B cell (primary cell): Measurements from ENCODE around the gene HSD17B1. TPM values are rescaled to one million over a fixed set of nuclear protein-coding genes. Genes with fewer than 3 reads are reported as not detected.

Source experiments
- ATAC-seq: fragments of 200-7000 bp; cut with Tn5 transposase; one replicate; pipeline ENCODE4 v1.10.0; 2021; ENCODE audit warnings: low read depth, mild to moderate bottlenecking, moderate number of reproducible peaks, moderate library complexity
- CTCF ChIA-PET: fragments of 350-600 bp; sonication (Branson Sonifier 250); formaldehyde crosslinking; loops from one replicate; lab custom pipeline; 2021; ENCODE audit warnings: antibody characterized with exemption, inconsistent platforms; lab: Charles Lee
- POLR2A ChIA-PET: fragments of 350-600 bp; sonication (Branson Sonifier 250); formaldehyde crosslinking; loops from one replicate; lab custom pipeline; 2021; ENCODE audit warnings: antibody characterized with exemption; lab: Charles Lee
- DNase-seq: peaks from one replicate; pipeline ENCODE4 v3.0.0; 2013
- H2AFZ ChIP-seq: 2 replicates; pipeline ENCODE4 v1.6.1; 2012; ENCODE audit warnings: mild to moderate bottlenecking, low read depth, low read length; ENCODE audit not compliant: insufficient read depth, poor library complexity, severe bottlenecking
- H3K27ac ChIP-seq, 2 donors: 1 replicate in 1 of 2; 2 replicates in 1 of 2; pipeline ENCODE4 v1.5.1; 2012 to 2013; ENCODE audit warnings: low read length in 2 of 2, mild to moderate bottlenecking in 2 of 2, moderate library complexity in 1 of 2
- H3K27me3 ChIP-seq, 4 experiments: fragments of 200-600 bp in 1 of 4; sonication (generic) in 1 of 4; replicated peaks in 1 of 4; 1 replicate in 2 of 4; 2 replicates in 2 of 4; pipeline versions ENCODE4 v1.6.1 to v1.7.0; 2013 to 2016; ENCODE audit warnings: low read length in 3 of 4, mild to moderate bottlenecking in 2 of 4, mixed read lengths in 1 of 4, moderate library complexity in 1 of 4; ENCODE audit not compliant: insufficient read depth in 4 of 4, control insufficient read depth in 3 of 4; ENCODE audit errors: control extremely low read depth in 1 of 4
- H3K36me3 ChIP-seq, 2 experiments: replicated peaks in 1 of 2; 1 replicate in 1 of 2; 2 replicates in 1 of 2; pipeline versions ENCODE4 v1.6.1 to v1.7.1; 2013; ENCODE audit warnings: low read length in 1 of 2; ENCODE audit not compliant: insufficient read depth in 2 of 2, control insufficient read depth in 1 of 2; ENCODE audit errors: control extremely low read depth in 1 of 2, extremely low read depth in 1 of 2
- H3K4me1 ChIP-seq, 2 donors: fragments of 200-600 bp in 1 of 2; sonication (generic) in 1 of 2; 1 replicate in 1 of 2; 2 replicates in 1 of 2; pipeline versions ENCODE4 v1.5.1 to v1.6.1; 2013 to 2017; ENCODE audit warnings: low read length in 2 of 2; ENCODE audit not compliant: control insufficient read depth in 2 of 2, insufficient read depth in 2 of 2
- H3K4me2 ChIP-seq: replicated peaks from 2 replicates; pipeline ENCODE3; 2012; ENCODE audit warnings: mild to moderate bottlenecking, low read depth, low read length; ENCODE audit not compliant: poor library complexity, severe bottlenecking
- H3K4me3 ChIP-seq, 5 experiments: fragments of 200-600 bp in 1 of 5; sonication (generic) in 1 of 5; 1 replicate in 3 of 5; 2 replicates in 2 of 5; pipeline versions ENCODE4 v1.5.1 to v1.7.0; 2011 to 2016; ENCODE audit warnings: low read length in 4 of 5, mild to moderate bottlenecking in 4 of 5, low read depth in 2 of 5, control low read depth in 1 of 5, moderate library complexity in 1 of 5; ENCODE audit not compliant: insufficient read depth in 1 of 5; ENCODE audit errors: control extremely low read depth in 1 of 5, extremely low read depth in 1 of 5
- H3K79me2 ChIP-seq: fragments of 200-600 bp; sonication (generic); one replicate; pipeline ENCODE4 v1.6.0; 2016; ENCODE audit warnings: low read length; ENCODE audit not compliant: control insufficient read depth, insufficient read depth
- H3K9ac ChIP-seq: fragments of 200-600 bp; sonication (generic); 2 replicates; pipeline ENCODE4 v1.6.1; 2017; ENCODE audit warnings: mild to moderate bottlenecking, low read length, moderate library complexity
- H3K9me3 ChIP-seq, 3 donors: one replicate each; pipeline versions ENCODE4 v1.6.1 to v1.7.1; 2013; ENCODE audit warnings: low read length in 2 of 3; ENCODE audit not compliant: control insufficient read depth in 2 of 3, insufficient read depth in 1 of 3; ENCODE audit errors: control extremely low read depth in 1 of 3
- H4K20me1 ChIP-seq: 2 replicates; pipeline ENCODE4 v1.6.0; 2012; ENCODE audit warnings: mild to moderate bottlenecking, low read length; ENCODE audit not compliant: insufficient read depth, control insufficient read depth, poor library complexity, severe bottlenecking
- H3K27ac Mint-ChIP-seq: one replicate; pipeline ENCODE4 v1.8.0; 2021; ENCODE audit warnings: mixed read lengths
- H3K27me3 Mint-ChIP-seq: one replicate; pipeline ENCODE4 v1.8.0; 2021; ENCODE audit warnings: mixed read lengths
- H3K4me1 Mint-ChIP-seq: one replicate; pipeline ENCODE4 v1.8.0; 2021; ENCODE audit warnings: mixed read lengths
- H3K4me3 Mint-ChIP-seq: one replicate; pipeline ENCODE4 v1.8.0; 2021; ENCODE audit warnings: mixed read lengths
- H3K9me3 Mint-ChIP-seq: one replicate; pipeline ENCODE4 v1.8.0; 2022; ENCODE audit warnings: mixed read lengths; ENCODE audit not compliant: insufficient read depth
- EZH2 ChIP-seq: IDR thresholded peaks from 2 replicates; pipeline ENCODE4 v1.6.1; 2012; ENCODE audit warnings: borderline replicate concordance, low read depth, mild to moderate bottlenecking, moderate library complexity, low read length; ENCODE audit not compliant: insufficient read depth, poor library complexity, severe bottlenecking
- WGBS: methylation state at CpG from one replicate; pipeline ENCODE4 v1.1.5; 2013; ENCODE audit warnings: missing lambda C conversion rate; ENCODE audit not compliant: insufficient coverage; 5-methylcytosine and 5-hydroxymethylcytosine counted together
- intact Hi-C: fragments of 100-400 bp; cut with micrococcal nuclease; formaldehyde crosslinking; loops from one replicate; pipeline ENCODE4 v1.10.0; 2022
- polyA plus RNA-seq: library from polyadenylated mRNA; depleted of rRNA; stranded (reverse); fragments of >200 nt; gene quantifications from 2 replicates; pipeline ENCODE4 v1.2.3, GENCODE V29; 2012
- total RNA-seq, 2 donors: library from RNA; stranded (reverse); fragments of 120-200 nt in 1 of 2; gene quantifications; 1 replicate in 1 of 2; 2 replicates in 1 of 2; pipeline versions ENCODE4 v1.2.3 to v1.2.4, GENCODE V29; 2013 to 2022
- TF ChIP-seq, protein P1 (sequence below): fragments of 200-600 bp; IDR thresholded peaks from one replicate; pipeline ENCODE4 v1.8.0; 2022; ENCODE audit warnings: antibody characterized with exemption, mild to moderate bottlenecking

Gene HSD17B1
- total and polyA plus RNA-seq, 2 donors (not counting 1 experiment from before 2014, with no cell fraction given): 1.3 to 3.3 TPM

DNA sequence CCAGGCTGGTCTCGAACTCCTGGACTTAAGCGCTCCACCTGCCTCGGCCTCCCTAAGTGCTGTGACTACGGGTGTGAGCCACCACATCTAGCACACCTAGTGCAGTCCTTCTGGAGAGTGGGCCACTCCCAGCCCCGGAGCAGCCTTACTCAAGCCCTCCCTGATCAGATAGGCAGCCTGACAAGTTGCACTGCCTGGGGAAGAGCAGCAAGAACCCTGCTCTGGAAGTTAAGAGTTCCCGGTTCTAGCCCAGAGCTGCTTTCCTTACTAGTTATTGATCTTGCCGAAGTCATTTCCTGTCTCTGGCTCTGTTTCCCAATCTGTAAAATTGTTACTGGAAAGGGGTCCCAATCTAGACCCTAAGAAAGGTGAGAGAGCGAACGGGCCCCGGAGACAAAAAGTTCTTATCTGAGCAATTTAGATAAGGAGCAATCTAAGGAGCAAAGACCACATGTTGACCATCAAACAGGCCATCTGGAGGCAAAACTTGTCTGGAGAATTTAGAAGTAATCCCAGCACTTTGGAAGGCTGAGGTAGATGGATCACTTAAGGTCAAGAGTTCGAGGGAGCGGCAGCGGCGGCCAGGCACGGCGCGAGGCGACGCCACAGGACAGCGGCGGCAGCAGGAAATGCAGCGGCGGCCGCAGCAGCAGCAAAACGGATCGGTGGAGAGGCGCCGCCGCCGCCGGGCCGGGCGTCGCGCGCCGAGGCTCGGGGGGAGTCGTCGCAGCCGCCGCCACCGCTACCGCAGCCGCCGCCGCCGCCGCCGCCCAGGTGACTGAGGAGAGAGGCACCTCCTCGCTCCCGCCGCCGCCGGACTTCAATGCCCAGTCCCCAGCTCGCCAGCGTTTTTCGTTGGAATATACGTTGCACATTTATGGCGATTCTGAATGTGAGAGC lies 21.0 kb upstream of the HSD17B1 start:
- POLR2A ChIA-PET: interaction anchor here (0.6 to 1.4 kb wide), 5 partner anchors 17 to 842 kb away, joined by 3 to 14 read pairs (median 4); partner anchors contain the start of gene ACLY
- Histone ChIP-seq H3K4me3 (peak overlapping the region; percentile 51 to 67 (median 54)), H3K9ac (peak overlapping the region; percentile 57), H3K27ac (no peak overlapping the region), H2AFZ (peak overlapping the region; percentile 69), H3K27me3 (no peaks in the 10 kb centered on the region), H3K4me1 (peaks cover 33 to 49% of the 10 kb centered on the region in 2 donors), H3K9me3 (no peaks in the 10 kb centered on the region), H3K36me3 (no peaks in the 10 kb centered on the region), H3K79me2 (peaks cover 8% of the 10 kb centered on the region), H4K20me1 (peaks cover under 1% of the 10 kb centered on the region), H3K4me2 (peak overlapping the region; percentile 63)
- Mint-ChIP-seq H3K27ac (peak overlapping the region; percentile 90), H3K4me3 (peak overlapping the region; percentile 93), H3K27me3 (no peaks in the 10 kb centered on the region), H3K4me1 (peaks cover 42% of the 10 kb centered on the region), H3K9me3 (no peaks in the 10 kb centered on the region)
- DNase-seq: peak; percentile 80
- CTCF ChIA-PET: interaction anchor here (0.6 to 2.1 kb wide), 9 partner anchors 12 to 685 kb away, joined by 3 to 9 read pairs (median 3); partner anchors contain the start of gene PSMC3IP
- peak; percentile 28 for ATAC-seq
- TF ChIP-seq EZH2: no peak
- intact Hi-C loops: loop anchor here (1.0 kb wide), 1 partner anchor 17 kb away; no protein-coding TSS in a partner anchor
- 13% methylated on average over 59 of the region's 60 CpGs for WGBS

DNA sequence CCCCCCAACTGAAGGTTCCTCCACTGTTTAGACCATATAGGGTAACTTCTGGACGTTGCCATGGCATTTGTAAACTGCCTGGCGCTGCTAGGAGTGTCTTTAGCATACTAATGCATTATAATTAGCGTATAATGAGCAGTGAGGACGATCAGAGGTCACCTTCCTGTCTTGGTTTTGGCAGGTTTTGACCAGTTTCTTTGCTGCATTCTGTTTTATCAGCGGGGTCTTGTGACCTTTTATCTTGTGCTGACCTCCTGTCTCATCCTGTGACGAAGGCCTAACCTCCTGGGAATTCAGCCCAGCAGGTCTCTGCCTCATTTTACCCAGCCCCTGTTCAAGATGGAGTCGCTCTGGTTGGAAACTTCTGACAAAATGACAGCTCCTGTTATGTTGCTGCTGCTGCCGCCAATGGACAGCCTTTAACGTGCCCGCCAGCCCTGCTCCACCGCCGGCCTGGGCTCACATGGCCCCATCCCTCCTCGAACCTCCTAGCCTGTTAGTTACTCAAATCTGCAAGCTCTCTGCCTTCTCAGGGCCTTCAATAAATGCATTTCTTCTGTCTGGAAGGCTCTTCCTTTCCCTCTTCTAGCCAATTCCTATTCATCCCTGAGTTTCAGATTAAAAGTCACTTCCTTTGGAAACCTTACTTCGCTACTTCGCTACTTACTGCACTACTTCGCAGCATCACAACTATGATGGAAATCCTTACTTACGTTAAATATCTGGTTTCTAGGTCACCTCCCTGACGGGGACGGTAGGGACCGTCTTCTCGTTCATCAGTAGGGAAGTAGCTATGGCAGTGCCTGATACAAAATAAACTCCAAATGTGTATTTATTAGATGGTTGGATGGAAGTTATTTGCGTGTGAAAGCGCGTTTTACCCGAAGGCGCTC lies 17.3 kb upstream of the HSD17B1 start:
- H3K4me1 Mint-ChIP-seq: peaks cover 46% of the 10 kb centered on the region
- Histone ChIP-seq H3K9ac (peak overlapping the region; percentile 75), H4K20me1 (peaks cover 19% of the 10 kb centered on the region), H3K27me3 (no peaks in the 10 kb centered on the region), H3K79me2 (peaks cover 27% of the 10 kb centered on the region), H2AFZ (peak overlapping the region; percentile 80), H3K4me2 (peak overlapping the region; percentile 92), H3K27ac (peak overlapping the region; percentile 86 to 94), H3K4me3 (peak overlapping the region; percentile 51 to 82 (median 70)), H3K4me1 (peaks cover 31 to 37% of the 10 kb centered on the region in 2 donors), H3K9me3 (no peaks in the 10 kb centered on the region), H3K36me3 (peaks cover 0 to 8% of the 10 kb centered on the region in 2 experiments)
- ATAC-seq (no peak), DNase-seq (no peak)
- POLR2A ChIA-PET: interaction anchor here (0.9 to 1.7 kb wide), 5 partner anchors 13 to 147 kb away, joined by 3 to 9 read pairs (median 6); partner anchors contain the start of genes PSMC3IP and STAT3
- peak overlapping the region; percentile 87 for H3K27ac Mint-ChIP-seq
- no peaks in the 10 kb centered on the region for H3K27me3 Mint-ChIP-seq
- intact Hi-C loops: loop anchor here (1.0 to 5.0 kb wide), 7 partner anchors 13 to 635 kb away; partner anchors contain the start of genes MLX, NBR1, PLEKHH3 and PSMC3IP
- 52% methylated on average over 21 of the region's 26 CpGs for WGBS
- H3K4me3 Mint-ChIP-seq: peak overlapping the region; percentile 83
- CTCF ChIA-PET: interaction anchor here (0.5 to 2.7 kb wide), 9 partner anchors 8 to 290 kb away, joined by 3 to 16 read pairs (median 3); partner anchors contain the start of gene STAT5A
- no peaks in the 10 kb centered on the region for H3K9me3 Mint-ChIP-seq
- TF ChIP-seq, protein P1, sequence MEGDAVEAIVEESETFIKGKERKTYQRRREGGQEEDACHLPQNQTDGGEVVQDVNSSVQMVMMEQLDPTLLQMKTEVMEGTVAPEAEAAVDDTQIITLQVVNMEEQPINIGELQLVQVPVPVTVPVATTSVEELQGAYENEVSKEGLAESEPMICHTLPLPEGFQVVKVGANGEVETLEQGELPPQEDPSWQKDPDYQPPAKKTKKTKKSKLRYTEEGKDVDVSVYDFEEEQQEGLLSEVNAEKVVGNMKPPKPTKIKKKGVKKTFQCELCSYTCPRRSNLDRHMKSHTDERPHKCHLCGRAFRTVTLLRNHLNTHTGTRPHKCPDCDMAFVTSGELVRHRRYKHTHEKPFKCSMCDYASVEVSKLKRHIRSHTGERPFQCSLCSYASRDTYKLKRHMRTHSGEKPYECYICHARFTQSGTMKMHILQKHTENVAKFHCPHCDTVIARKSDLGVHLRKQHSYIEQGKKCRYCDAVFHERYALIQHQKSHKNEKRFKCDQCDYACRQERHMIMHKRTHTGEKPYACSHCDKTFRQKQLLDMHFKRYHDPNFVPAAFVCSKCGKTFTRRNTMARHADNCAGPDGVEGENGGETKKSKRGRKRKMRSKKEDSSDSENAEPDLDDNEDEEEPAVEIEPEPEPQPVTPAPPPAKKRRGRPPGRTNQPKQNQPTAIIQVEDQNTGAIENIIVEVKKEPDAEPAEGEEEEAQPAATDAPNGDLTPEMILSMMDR: no peak
- no peak for TF ChIP-seq EZH2
